AG04450 (cell line): ENCODE measurements around the gene HECTD4. TPM values are rescaled to one million over a fixed set of nuclear protein-coding genes. Genes with fewer than 3 reads are reported as not detected.
A peak's percentile ranks its signal among the peaks of the same experiment; 100 is the strongest.
"Not testable (repeated sequence)": the region's sequence is repeated elsewhere in the genome, so short reads cannot be mapped to it uniquely, and the experiment has no call there.

ENCODE experiments used
- CTCF ChIA-PET: fragments of 300-600, 350-600 bp; formaldehyde crosslinking; extraction: SDS; loops from one replicate; lab custom pipeline; 2022; ENCODE audit warnings: antibody characterized with exemption, inconsistent platforms; lab: Charles Lee
- POLR2A ChIA-PET: fragments of 350-600 bp; formaldehyde crosslinking; extraction: SDS; loops from one replicate; lab custom pipeline; 2021; ENCODE audit warnings: antibody characterized with exemption, inconsistent platforms; lab: Yijun Ruan, JAX
- DNase-seq: peaks from one replicate; pipeline ENCODE4 v3.0.0-alpha.2; 2011; ENCODE audit warnings: low read depth, low spot score
- H3K27ac ChIP-seq: one replicate; pipeline ENCODE4 v1.5.1; 2012; ENCODE audit warnings: low read depth, low read length, control low read depth
- H3K27me3 ChIP-seq: one replicate; pipeline ENCODE4 v1.6.0; 2012; ENCODE audit warnings: low read length; ENCODE audit not compliant: control insufficient read depth, insufficient read depth
- H3K4me3 ChIP-seq: 2 replicates; pipeline ENCODE4 v1.5.1; 2011; ENCODE audit warnings: mild to moderate bottlenecking, low read depth, low read length, control low read depth
- H3K9me3 ChIP-seq: 2 replicates; pipeline ENCODE4 v1.5.1; 2012; ENCODE audit warnings: low read length; ENCODE audit not compliant: control insufficient read depth, insufficient read depth
- CTCF ChIP-seq: IDR thresholded peaks from 2 replicates; pipeline ENCODE4 v1.5.1; 2011; ENCODE audit warnings: low read depth, low read length, control low read depth, inconsistent platforms
- polyA plus RNA-seq: library from polyadenylated mRNA; depleted of rRNA; stranded (reverse); fragments of >200 nt; gene quantifications from 2 replicates; pipeline ENCODE4 v1.2.3, GENCODE V29; 2011

The HECTD4 gene
- polyA plus RNA-seq, 1 experiment = 8.6 TPM

- ChIA-PET POLR2A (interaction anchor here (0.9 kb wide), 1 partner anchor 9 kb away, joined by 5 read pairs; the partner anchor contains the start of gene PTPN11), CTCF (interaction anchor here (0.6 to 3.1 kb wide), 3 partner anchors 10 to 211 kb away, joined by 3 to 19 read pairs (median 3); no protein-coding TSS in a partner anchor)
- no peak for DNase-seq
- H3K4me3 ChIP-seq = no peak overlapping the region
- H3K9me3 ChIP-seq = no peaks in the 10 kb centered on the region; the same call in 1 of the 2 replicates
- H3K27me3 ChIP-seq = no peaks in the 10 kb centered on the region
- no peak for TF ChIP-seq CTCF
- H3K27ac ChIP-seq = no peak overlapping the region
These were observed 27.6 kb upstream of the HECTD4 start for GRCh38 chr12:112409906-112410244.

GRCh38 chr12:112409064-112409905 lies 27.1 kb upstream of the HECTD4 start, which contains the start of gene RPL6:
Gene RPL6, minus strand, starts transcription at chr12:112409605. Its CDS starts 949 bp downstream, at chr12:112408656.
- Histone ChIP-seq H3K4me3 (peak within 1 kb of the TSS; percentile 93), H3K27me3 (no peaks in the 10 kb centered on the region), H3K9me3 (no peaks in the 10 kb centered on the region; the same call in 1 of the 2 replicates), H3K27ac (peak within 1 kb of the TSS; percentile 92)
- peak; percentile 80 for DNase-seq
- TF ChIP-seq CTCF = no peak
- CTCF ChIA-PET = no interaction called here
- POLR2A ChIA-PET = interaction anchor here (0.9 kb wide), 1 partner anchor 9 kb away, joined by 5 read pairs; the partner anchor contains the start of gene PTPN11

DNA sequence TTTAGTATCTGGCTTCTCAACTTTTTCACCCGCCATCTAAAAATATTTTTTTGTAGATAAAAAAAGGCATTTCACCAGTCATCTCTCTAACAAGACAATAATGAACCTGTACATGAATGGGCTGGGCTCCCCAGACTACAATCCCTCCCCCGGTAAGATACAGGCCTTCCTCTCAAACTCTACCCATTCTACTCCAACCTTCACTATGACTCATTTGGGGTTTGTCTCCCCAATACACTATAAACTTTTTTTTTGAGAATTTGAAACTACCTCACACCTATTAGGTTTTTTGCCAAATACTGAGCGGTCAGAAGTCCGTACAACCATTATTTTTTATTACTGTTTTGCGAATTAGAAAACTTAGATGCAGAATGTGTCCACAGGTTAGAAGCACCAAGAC lies 26.4 kb upstream of the HECTD4 start:
- Histone ChIP-seq H3K9me3 (no peaks in the 10 kb centered on the region; the same call in 1 of the 2 replicates), H3K4me3 (peak overlapping the region; percentile 93), H3K27me3 (no peaks in the 10 kb centered on the region), H3K27ac (peak overlapping the region; percentile 92)
- CTCF ChIA-PET = no interaction called here
- no peak for DNase-seq
- TF ChIP-seq CTCF = no peak
- POLR2A ChIA-PET = no interaction called here

GRCh38 chr12:112407683-112408082 lies 25.5 kb upstream of the HECTD4 start:
- CTCF ChIA-PET = interaction anchor here (0.7 kb wide), 1 partner anchor 167 kb away, joined by 4 read pairs; no protein-coding TSS in a partner anchor
- H3K27ac ChIP-seq, H3K9me3 ChIP-seq, H3K27me3 ChIP-seq, DNase-seq: not testable (repeated sequence)
- POLR2A ChIA-PET = interaction anchor here (0.6 kb wide), 1 partner anchor 318 kb away, joined by 3 read pairs; no protein-coding TSS in a partner anchor
- H3K4me3 ChIP-seq = peak overlapping the region; percentile 49

- no peak for DNase-seq
- no peak overlapping the region for H3K27ac ChIP-seq
- H3K27me3 ChIP-seq = no peaks in the 10 kb centered on the region
- ChIA-PET CTCF (no interaction called here), POLR2A (interaction anchor here (0.6 kb wide), 1 partner anchor 13 kb away, joined by 3 read pairs; no protein-coding TSS in a partner anchor)
- no peak for TF ChIP-seq CTCF
- no peaks in the 10 kb centered on the region; the same call in 1 of the 2 replicates for H3K9me3 ChIP-seq
- peak overlapping the region; percentile 49; the same call in 1 of the 2 replicates for H3K4me3 ChIP-seq
These were observed 24.6 kb upstream of the HECTD4 start for GRCh38 chr12:112406519-112407488.
